ENCODE data around the gene KDM7A. TPM values are rescaled to one million over a fixed set of nuclear protein-coding genes. Genes with fewer than 3 reads are reported as not detected.
A peak's percentile ranks its signal among the peaks of the same experiment; 100 is the strongest.

Gene KDM7A
- polyA plus RNA-seq: 3.8 TPM

GRCh38 chr7:140176811-140177702, at the start of gene KDM7A:
Gene KDM7A (minus strand): TSS chr7:140176983. CDS start chr7:140176937, 46 bp downstream.
- H3K27me3 Mint-ChIP-seq: peaks cover 6% of the 10 kb centered on the region
- H3K9me3 Mint-ChIP-seq: no peaks in the 10 kb centered on the region

GRCh38 chr7:140225562-140226249, 48.9 kb upstream of the KDM7A start:
- peak overlapping the region in 1 of 4 donors; percentile 43 for H3K4me3 Mint-ChIP-seq

More at GRCh38 chr7:140176811-140177702, at the start of gene KDM7A:
- Mint-ChIP-seq H3K36me3 (peaks cover 3% of the 10 kb centered on the region), H3K4me1 (peaks cover 14 to 24% (median 23%) of the 10 kb centered on the region in 3 donors), H3K4me3 (peak within 1 kb of the TSS; percentile 87 to 97 (median 96)), H3K27ac (peak within 1 kb of the TSS; percentile 91 to 99 (median 97))

GRCh38 chr7:140223515-140224221, 46.9 kb upstream of the KDM7A start:
- Mint-ChIP-seq H3K27ac (peak overlapping the region; percentile 49 to 93 (median 90)), H3K27me3 (no peaks in the 10 kb centered on the region), H3K36me3 (no peaks in the 10 kb centered on the region), H3K9me3 (no peaks in the 10 kb centered on the region), H3K4me3 (peak overlapping the region; percentile 30 to 91 (median 74)), H3K4me1 (peaks cover 26 to 47% (median 44%) of the 10 kb centered on the region in 3 donors)

More at GRCh38 chr7:140225562-140226249, 48.9 kb upstream of the KDM7A start:
- no peaks in the 10 kb centered on the region for H3K36me3 Mint-ChIP-seq
- no peaks in the 10 kb centered on the region for H3K27me3 Mint-ChIP-seq
- H3K9me3 Mint-ChIP-seq: no peaks in the 10 kb centered on the region
- peaks cover 40 to 54% (median 54%) of the 10 kb centered on the region in 3 donors for H3K4me1 Mint-ChIP-seq
- H3K27ac Mint-ChIP-seq: peak overlapping the region in 2 of 3 donors; percentile 43 to 85

- Mint-ChIP-seq H3K4me3 (peak overlapping the region; percentile 30 to 91 (median 74)), H3K27ac (peak overlapping the region; percentile 49 to 93 (median 90)), H3K36me3 (peaks cover 2% of the 10 kb centered on the region), H3K4me1 (peaks cover 26 to 41% (median 39%) of the 10 kb centered on the region in 3 donors), H3K9me3 (peaks cover 0 to 5% (median 0%) of the 10 kb centered on the region in 3 donors), H3K27me3 (no peaks in the 10 kb centered on the region)
Observed at GRCh38 chr7:140222814-140223213, 46.0 kb upstream of the KDM7A start.

GRCh38 chr7:140219672-140220524, 43.1 kb upstream of the KDM7A start:
- Mint-ChIP-seq H3K4me3 (no peak overlapping the region), H3K9me3 (peaks cover 0 to 6% (median 0%) of the 10 kb centered on the region in 3 donors), H3K27ac (peak overlapping the region in 1 of 3 donors; percentile 53), H3K27me3 (no peaks in the 10 kb centered on the region), H3K36me3 (peaks cover 6% of the 10 kb centered on the region), H3K4me1 (peaks cover 32 to 36% (median 35%) of the 10 kb centered on the region in 3 donors)

- no peak overlapping the region for H3K4me3 Mint-ChIP-seq
- H3K27ac Mint-ChIP-seq: no peak overlapping the region
- peaks cover 7% of the 10 kb centered on the region for H3K36me3 Mint-ChIP-seq
- peaks cover 0 to 8% (median 0%) of the 10 kb centered on the region in 3 donors for H3K9me3 Mint-ChIP-seq
- peaks cover 35 to 37% (median 35%) of the 10 kb centered on the region in 3 donors for H3K4me1 Mint-ChIP-seq
- H3K27me3 Mint-ChIP-seq: no peaks in the 10 kb centered on the region
Observed at GRCh38 chr7:140218656-140219055, 41.9 kb upstream of the KDM7A start.

GRCh38 chr7:140217750-140218501, 41.1 kb upstream of the KDM7A start:
- no peak overlapping the region for H3K27ac Mint-ChIP-seq
- H3K36me3 Mint-ChIP-seq: peaks cover 7% of the 10 kb centered on the region
- H3K4me1 Mint-ChIP-seq: peaks cover 30 to 32% (median 31%) of the 10 kb centered on the region in 3 donors
- H3K9me3 Mint-ChIP-seq: peaks cover 0 to 8% (median 0%) of the 10 kb centered on the region in 3 donors
- no peaks in the 10 kb centered on the region for H3K27me3 Mint-ChIP-seq
- H3K4me3 Mint-ChIP-seq: peak overlapping the region in 1 of 4 donors; percentile 35

GRCh38 chr7:140215281-140215680, 38.5 kb upstream of the KDM7A start:
- Mint-ChIP-seq H3K4me3 (peak overlapping the region in 2 of 4 donors; percentile 58 to 63), H3K4me1 (peaks cover 38 to 43% (median 43%) of the 10 kb centered on the region in 3 donors), H3K27ac (no peak overlapping the region), H3K27me3 (no peaks in the 10 kb centered on the region), H3K36me3 (peaks cover 7% of the 10 kb centered on the region), H3K9me3 (peaks cover 0 to 8% (median 0%) of the 10 kb centered on the region in 3 donors)

GRCh38 chr7:140214075-140214684, 37.4 kb upstream of the KDM7A start:
- Mint-ChIP-seq H3K9me3 (peaks cover 0 to 8% (median 0%) of the 10 kb centered on the region in 3 donors), H3K27ac (peak overlapping the region; percentile 40 to 47 (median 46)), H3K36me3 (peaks cover 7% of the 10 kb centered on the region), H3K4me1 (peaks cover 47 to 53% (median 52%) of the 10 kb centered on the region in 3 donors), H3K4me3 (peak overlapping the region in 3 of 4 donors; percentile 13 to 84 (median 23)), H3K27me3 (no peaks in the 10 kb centered on the region)

- H3K4me1 Mint-ChIP-seq: peaks cover 47 to 56% (median 55%) of the 10 kb centered on the region in 3 donors
- H3K27me3 Mint-ChIP-seq: no peaks in the 10 kb centered on the region
- peak overlapping the region in 3 of 4 donors; percentile 2 to 84 (median 13) for H3K4me3 Mint-ChIP-seq
- peaks cover 7% of the 10 kb centered on the region for H3K36me3 Mint-ChIP-seq
- H3K9me3 Mint-ChIP-seq: peaks cover 0 to 8% (median 0%) of the 10 kb centered on the region in 3 donors
- peak overlapping the region; percentile 40 to 47 (median 46) for H3K27ac Mint-ChIP-seq
Observed at GRCh38 chr7:140213684-140214074, 36.9 kb upstream of the KDM7A start.

GRCh38 chr7:140212100-140212881, 35.5 kb upstream of the KDM7A start:
- Mint-ChIP-seq H3K9me3 (peaks cover 0 to 2% (median 0%) of the 10 kb centered on the region in 3 donors), H3K36me3 (peaks cover 4% of the 10 kb centered on the region)

GRCh38 chr7:140211698-140212097, 34.9 kb upstream of the KDM7A start:
- Mint-ChIP-seq H3K4me3 (peak overlapping the region in 3 of 4 donors; percentile 48 to 64 (median 55)), H3K27ac (peak overlapping the region in 2 of 3 donors; percentile 13 to 91), H3K36me3 (peaks cover 4% of the 10 kb centered on the region), H3K9me3 (peaks cover 0 to 2% (median 0%) of the 10 kb centered on the region in 3 donors), H3K27me3 (no peaks in the 10 kb centered on the region), H3K4me1 (peaks cover 55 to 68% (median 61%) of the 10 kb centered on the region in 3 donors)

More at GRCh38 chr7:140212100-140212881, 35.5 kb upstream of the KDM7A start:
- Mint-ChIP-seq H3K27ac (peak overlapping the region in 2 of 3 donors; percentile 13 to 91), H3K4me3 (peak overlapping the region in 3 of 4 donors; percentile 15 to 64 (median 53)), H3K27me3 (no peaks in the 10 kb centered on the region), H3K4me1 (peaks cover 49 to 62% (median 56%) of the 10 kb centered on the region in 3 donors)

Measured in IgD-negative memory B cell (primary cell).